HepG2 (cell line): ENCODE data around the gene AP2A2. TPM values are rescaled to one million over a fixed set of nuclear protein-coding genes. Genes with fewer than 3 reads are reported as not detected.

ENCODE experiments used
- DMAP1 ChIP-seq: IDR thresholded peaks from 2 replicates; pipeline ENCODE4 v1.6.1; 2016
- FLYWCH1 ChIP-seq: sonication (generic); formaldehyde crosslinking; IDR thresholded peaks from 2 replicates; pipeline ENCODE4 v1.8.1; 2023; ENCODE audit warnings: mild to moderate bottlenecking, missing genetic modification reagents
- FOXA3 ChIP-seq: IDR thresholded peaks from 2 replicates; pipeline ENCODE4 v1.6.1; 2016; ENCODE audit warnings: missing genetic modification reagents, missing compliant biosample characterization
- HMGA1 ChIP-seq: sonication (generic); formaldehyde crosslinking; conservative IDR thresholded peaks from 2 replicates; pipeline ENCODE4 v1.4.0; 2020; ENCODE audit warnings: missing genetic modification reagents
- HNRNPLL ChIP-seq: fragments of 200-400 bp; formaldehyde crosslinking; IDR thresholded peaks from 2 replicates; pipeline ENCODE4 v1.6.1; 2017; ENCODE audit warnings: mild to moderate bottlenecking, low read depth, low read length; ENCODE audit not compliant: poor library complexity, severe bottlenecking
- HOXA7 ChIP-seq: sonication (generic); formaldehyde crosslinking; IDR thresholded peaks from 2 replicates; pipeline ENCODE4 v1.8.1; 2022; ENCODE audit warnings: mild to moderate bottlenecking, missing genetic modification reagents, moderate library complexity
- IKZF4 ChIP-seq: sonication (generic); formaldehyde crosslinking; IDR thresholded peaks from 2 replicates; pipeline ENCODE4 v1.5.1; 2020; ENCODE audit warnings: borderline replicate concordance, mild to moderate bottlenecking, low read depth, missing genetic modification reagents; ENCODE audit errors: not compliant biosample characterization
- KDM2A ChIP-seq: sonication (generic); formaldehyde crosslinking; IDR thresholded peaks from 2 replicates; pipeline ENCODE4 v1.4.0; 2020; ENCODE audit warnings: low read depth, missing genetic modification reagents, borderline replicate concordance
- MAFF ChIP-seq: IDR thresholded peaks from 2 replicates; pipeline ENCODE4 v1.6.1; 2011; ENCODE audit warnings: low read depth, low read length, improper control_type of control experiment
- RARA ChIP-seq: IDR thresholded peaks from 2 replicates; pipeline ENCODE4 v1.6.1; 2016; ENCODE audit warnings: missing genetic modification reagents, missing compliant biosample characterization
- RBM39 ChIP-seq: fragments of 200-400 bp; formaldehyde crosslinking; IDR thresholded peaks from one replicate; pipeline ENCODE4 v1.6.1; 2018; ENCODE audit warnings: antibody characterized with exemption, mild to moderate bottlenecking, low read depth, low read length; ENCODE audit not compliant: poor library complexity, severe bottlenecking
- REPIN1 ChIP-seq: sonication (generic); formaldehyde crosslinking; IDR thresholded peaks from 2 replicates; pipeline ENCODE4 v1.8.0; 2022; ENCODE audit warnings: missing genetic modification reagents, low read depth, mild to moderate bottlenecking, borderline replicate concordance
- ZNF331 ChIP-seq: sonication (generic); formaldehyde crosslinking; IDR thresholded peaks from 2 replicates; pipeline ENCODE4 v1.4.0; 2020; ENCODE audit warnings: missing genetic modification reagents
- ZNF430 ChIP-seq: sonication (generic); formaldehyde crosslinking; IDR thresholded peaks from 2 replicates; pipeline ENCODE4 v1.9.0; 2021; ENCODE audit warnings: mild to moderate bottlenecking, missing genetic modification reagents
- ZNF446 ChIP-seq: sonication (generic); formaldehyde crosslinking; IDR thresholded peaks from 2 replicates; pipeline ENCODE4 v1.5.0; 2020; ENCODE audit warnings: mild to moderate bottlenecking, missing genetic modification reagents
- polyA plus RNA-seq, 8 experiments: library from polyadenylated mRNA; depleted of rRNA in 3 of 8; stranded (reverse) in 7 of 8; unstranded in 1 of 8; fragments of >200 nt; fragmentation: Illumina TruSeq in 4 of 8; extraction: Trizol in 4 of 8; gene quantifications; 2 replicates each; pipeline versions ENCODE4 v1.2.1 to v1.2.3, GENCODE V29; 2011 to 2016; ENCODE audit warnings: low read depth in 4 of 8, missing spikeins in 1 of 8, mixed read lengths in 1 of 8; ENCODE audit not compliant: insufficient read depth in 1 of 8
- total RNA-seq, 5 experiments: library from RNA; depleted of rRNA; stranded (reverse); fragments of >200 nt; fragmentation: Illumina TruSeq; extraction: Trizol; gene quantifications; 2 replicates each; pipeline ENCODE4 v1.2.3, GENCODE V29; 2016; ENCODE audit warnings: low read depth in 1 of 5
- TF ChIP-seq, protein P1 (sequence below): sonication (generic); formaldehyde crosslinking; IDR thresholded peaks from 2 replicates; pipeline ENCODE4 v1.8.0; 2022; ENCODE audit warnings: mild to moderate bottlenecking, missing genetic modification reagents; ENCODE audit not compliant: insufficient replicate concordance
- TF ChIP-seq, protein P2 (sequence below): sonication (generic); formaldehyde crosslinking; IDR thresholded peaks from 2 replicates; pipeline ENCODE4 v1.8.0; 2022; ENCODE audit warnings: mild to moderate bottlenecking, missing genetic modification reagents
- TF ChIP-seq, protein P3 (sequence below): sonication (generic); formaldehyde crosslinking; IDR thresholded peaks from 2 replicates; pipeline ENCODE4 v1.4.0; 2020; ENCODE audit warnings: mild to moderate bottlenecking, missing genetic modification reagents
- TF ChIP-seq, protein P4 (sequence below): sonication (generic); formaldehyde crosslinking; IDR thresholded peaks from 2 replicates; pipeline ENCODE4 v1.5.1; 2020; ENCODE audit warnings: missing genetic modification reagents, mild to moderate bottlenecking, borderline replicate concordance

AP2A2 gene
- total and polyA plus RNA-seq, 2 of the 13 experiments (the other 11 are each of a cell fraction or from before 2014, with no cell fraction given) = 25.7 to 75.7 TPM

DNA sequence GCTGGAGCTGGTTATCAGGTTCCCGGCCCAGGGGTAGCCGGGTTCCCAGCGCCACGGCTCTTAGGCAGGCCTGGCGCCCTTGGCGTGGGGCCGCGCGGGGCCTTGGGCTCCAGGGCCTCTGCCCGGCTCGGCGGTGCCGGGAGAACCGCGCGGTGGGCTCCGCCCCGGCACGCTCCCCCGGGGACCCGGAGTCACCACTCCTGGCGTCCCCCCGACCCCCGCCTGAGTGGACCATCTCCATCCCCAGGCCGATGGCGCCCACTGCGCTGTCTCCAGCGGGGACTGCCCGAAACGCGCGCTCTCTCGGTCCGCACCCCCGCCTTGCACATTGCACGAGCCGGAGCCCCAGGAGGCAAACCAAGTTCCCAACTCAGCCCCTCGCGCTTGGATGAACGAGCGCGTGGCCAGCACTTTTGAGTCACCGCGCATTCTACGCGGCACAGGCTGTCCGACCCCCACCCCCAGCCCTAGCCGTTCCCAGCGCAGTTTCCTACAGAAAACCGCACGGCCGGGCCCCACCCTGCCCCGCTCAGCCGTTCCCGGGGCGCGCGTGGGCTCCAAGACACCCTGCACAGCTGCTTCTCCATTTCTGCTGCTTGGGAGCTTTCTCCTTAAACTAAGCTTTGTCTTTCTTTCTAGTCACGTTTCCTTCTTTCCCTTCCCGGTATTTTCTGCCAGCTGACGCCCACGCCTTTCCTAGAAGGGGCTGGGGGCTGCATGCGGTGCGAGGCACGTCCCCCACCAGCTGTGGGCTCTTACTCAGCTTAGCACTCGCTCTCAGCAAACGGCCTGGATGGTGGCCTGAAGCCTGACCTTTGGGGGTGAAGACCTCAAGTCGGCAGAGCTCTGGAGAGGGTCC, 14.4 kb upstream of the AP2A2 start (continued):
- TF ChIP-seq, protein P1, sequence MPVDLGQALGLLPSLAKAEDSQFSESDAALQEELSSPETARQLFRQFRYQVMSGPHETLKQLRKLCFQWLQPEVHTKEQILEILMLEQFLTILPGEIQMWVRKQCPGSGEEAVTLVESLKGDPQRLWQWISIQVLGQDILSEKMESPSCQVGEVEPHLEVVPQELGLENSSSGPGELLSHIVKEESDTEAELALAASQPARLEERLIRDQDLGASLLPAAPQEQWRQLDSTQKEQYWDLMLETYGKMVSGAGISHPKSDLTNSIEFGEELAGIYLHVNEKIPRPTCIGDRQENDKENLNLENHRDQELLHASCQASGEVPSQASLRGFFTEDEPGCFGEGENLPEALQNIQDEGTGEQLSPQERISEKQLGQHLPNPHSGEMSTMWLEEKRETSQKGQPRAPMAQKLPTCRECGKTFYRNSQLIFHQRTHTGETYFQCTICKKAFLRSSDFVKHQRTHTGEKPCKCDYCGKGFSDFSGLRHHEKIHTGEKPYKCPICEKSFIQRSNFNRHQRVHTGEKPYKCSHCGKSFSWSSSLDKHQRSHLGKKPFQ (CRISPR knock-in tag) = peak; percentile 59
- no peak; the same call in 1 of the 2 replicates for TF ChIP-seq DMAP1
- TF ChIP-seq HNRNPLL = peak; percentile 72
- no peak for TF ChIP-seq HOXA7
- 0 out of 2 replicates have a peak, but pooled peaks have one; percentile 2 for TF ChIP-seq ZNF446
- TF ChIP-seq ZNF430 (CRISPR knock-in tag) = peak; percentile 45; the same call in 1 of the 2 replicates
- 0 out of 2 replicates have a peak, but pooled peaks have one; percentile 6 for TF ChIP-seq RARA
- TF ChIP-seq, protein P2, sequence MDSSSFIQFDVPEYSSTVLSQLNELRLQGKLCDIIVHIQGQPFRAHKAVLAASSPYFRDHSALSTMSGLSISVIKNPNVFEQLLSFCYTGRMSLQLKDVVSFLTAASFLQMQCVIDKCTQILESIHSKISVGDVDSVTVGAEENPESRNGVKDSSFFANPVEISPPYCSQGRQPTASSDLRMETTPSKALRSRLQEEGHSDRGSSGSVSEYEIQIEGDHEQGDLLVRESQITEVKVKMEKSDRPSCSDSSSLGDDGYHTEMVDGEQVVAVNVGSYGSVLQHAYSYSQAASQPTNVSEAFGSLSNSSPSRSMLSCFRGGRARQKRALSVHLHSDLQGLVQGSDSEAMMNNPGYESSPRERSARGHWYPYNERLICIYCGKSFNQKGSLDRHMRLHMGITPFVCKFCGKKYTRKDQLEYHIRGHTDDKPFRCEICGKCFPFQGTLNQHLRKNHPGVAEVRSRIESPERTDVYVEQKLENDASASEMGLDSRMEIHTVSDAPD (CRISPR knock-in tag) = no peak
- peak; percentile 64 for TF ChIP-seq RBM39
- TF ChIP-seq, protein P3, sequence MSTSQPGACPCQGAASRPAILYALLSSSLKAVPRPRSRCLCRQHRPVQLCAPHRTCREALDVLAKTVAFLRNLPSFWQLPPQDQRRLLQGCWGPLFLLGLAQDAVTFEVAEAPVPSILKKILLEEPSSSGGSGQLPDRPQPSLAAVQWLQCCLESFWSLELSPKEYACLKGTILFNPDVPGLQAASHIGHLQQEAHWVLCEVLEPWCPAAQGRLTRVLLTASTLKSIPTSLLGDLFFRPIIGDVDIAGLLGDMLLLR (CRISPR knock-in tag) = no peak
- no peak for TF ChIP-seq MAFF
- no peak for TF ChIP-seq KDM2A (CRISPR knock-in tag)
- TF ChIP-seq HMGA1 (CRISPR knock-in tag) = no peak
- TF ChIP-seq, protein P4, sequence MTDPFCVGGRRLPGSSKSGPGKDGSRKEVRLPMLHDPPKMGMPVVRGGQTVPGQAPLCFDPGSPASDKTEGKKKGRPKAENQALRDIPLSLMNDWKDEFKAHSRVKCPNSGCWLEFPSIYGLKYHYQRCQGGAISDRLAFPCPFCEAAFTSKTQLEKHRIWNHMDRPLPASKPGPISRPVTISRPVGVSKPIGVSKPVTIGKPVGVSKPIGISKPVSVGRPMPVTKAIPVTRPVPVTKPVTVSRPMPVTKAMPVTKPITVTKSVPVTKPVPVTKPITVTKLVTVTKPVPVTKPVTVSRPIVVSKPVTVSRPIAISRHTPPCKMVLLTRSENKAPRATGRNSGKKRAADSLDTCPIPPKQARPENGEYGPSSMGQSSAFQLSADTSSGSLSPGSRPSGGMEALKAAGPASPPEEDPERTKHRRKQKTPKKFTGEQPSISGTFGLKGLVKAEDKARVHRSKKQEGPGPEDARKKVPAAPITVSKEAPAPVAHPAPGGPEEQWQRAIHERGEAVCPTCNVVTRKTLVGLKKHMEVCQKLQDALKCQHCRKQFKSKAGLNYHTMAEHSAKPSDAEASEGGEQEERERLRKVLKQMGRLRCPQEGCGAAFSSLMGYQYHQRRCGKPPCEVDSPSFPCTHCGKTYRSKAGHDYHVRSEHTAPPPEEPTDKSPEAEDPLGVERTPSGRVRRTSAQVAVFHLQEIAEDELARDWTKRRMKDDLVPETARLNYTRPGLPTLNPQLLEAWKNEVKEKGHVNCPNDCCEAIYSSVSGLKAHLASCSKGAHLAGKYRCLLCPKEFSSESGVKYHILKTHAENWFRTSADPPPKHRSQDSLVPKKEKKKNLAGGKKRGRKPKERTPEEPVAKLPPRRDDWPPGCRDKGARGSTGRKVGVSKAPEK (CRISPR knock-in tag) = no peak
- peak; percentile 96 for TF ChIP-seq ZNF331 (CRISPR knock-in tag)
- 0 out of 2 replicates have a peak, but pooled peaks have one; percentile 8 for TF ChIP-seq REPIN1 (CRISPR knock-in tag)
- no peak for TF ChIP-seq FOXA3 (CRISPR knock-in tag)
- TF ChIP-seq FLYWCH1 = no peak
- TF ChIP-seq IKZF4 (CRISPR knock-in tag) = no peak
